GM21619 (cell line): Measurements from ENCODE around the gene AMIGO3.
"Not testable (repeated sequence)": the region's sequence is repeated elsewhere in the genome, so short reads cannot be mapped to it uniquely, and the experiment has no call there.

Source experiments
- ATAC-seq: cut with Tn5 transposase; IDR thresholded peaks from one replicate; pipeline ENCODE4 v1.9.1; 2021; ENCODE audit not compliant: unreplicated experiment

AMIGO3 gene

DNA sequence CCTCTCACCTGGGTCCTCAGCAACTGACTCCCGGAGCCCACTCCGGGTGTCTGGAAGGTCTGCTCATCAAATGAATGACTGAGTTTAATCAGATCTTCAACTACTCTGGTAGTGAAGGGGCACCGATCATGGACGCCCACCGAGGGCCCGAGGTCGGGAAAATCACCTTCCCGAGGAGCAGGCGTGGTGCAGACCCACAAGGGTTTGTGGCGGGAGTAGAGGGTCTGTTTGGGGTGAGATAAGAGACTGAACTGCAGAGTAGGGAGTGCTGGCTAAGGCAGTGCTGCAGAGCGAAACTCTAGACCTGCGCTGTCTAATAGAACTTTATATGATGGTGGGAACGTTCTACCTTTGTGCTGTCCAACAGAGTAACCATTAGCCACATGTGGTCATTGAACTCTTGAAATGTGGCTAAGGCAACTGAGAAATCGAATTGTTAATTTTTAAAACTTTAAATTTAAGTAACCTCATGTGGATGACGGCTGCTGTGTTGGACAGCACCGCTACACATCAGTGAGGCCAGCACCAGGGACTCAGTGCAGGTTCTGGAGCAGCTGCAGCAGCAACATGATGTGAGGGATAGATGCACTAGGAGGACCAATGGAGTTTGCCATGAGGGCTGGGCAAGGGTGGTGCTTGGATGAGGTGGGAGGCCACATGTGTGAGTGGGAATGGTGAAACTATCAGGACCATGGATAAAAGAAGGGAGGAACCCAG, 29.4 kb downstream of the AMIGO3 start:
- not testable (repeated sequence) for ATAC-seq

GRCh38 chr3:49689046-49689907, 30.2 kb downstream of the AMIGO3 start, which contains the start of the genes MST1 and RNF123:
TSS of gene MST1 (minus strand) at chr3:49689474. CDS start at chr3:49688691, 783 bp downstream.
TSS of gene RNF123 (plus strand) at chr3:49689557. CDS start at chr3:49691166, 1,609 bp downstream.
- peak; percentile 56 for ATAC-seq

DNA sequence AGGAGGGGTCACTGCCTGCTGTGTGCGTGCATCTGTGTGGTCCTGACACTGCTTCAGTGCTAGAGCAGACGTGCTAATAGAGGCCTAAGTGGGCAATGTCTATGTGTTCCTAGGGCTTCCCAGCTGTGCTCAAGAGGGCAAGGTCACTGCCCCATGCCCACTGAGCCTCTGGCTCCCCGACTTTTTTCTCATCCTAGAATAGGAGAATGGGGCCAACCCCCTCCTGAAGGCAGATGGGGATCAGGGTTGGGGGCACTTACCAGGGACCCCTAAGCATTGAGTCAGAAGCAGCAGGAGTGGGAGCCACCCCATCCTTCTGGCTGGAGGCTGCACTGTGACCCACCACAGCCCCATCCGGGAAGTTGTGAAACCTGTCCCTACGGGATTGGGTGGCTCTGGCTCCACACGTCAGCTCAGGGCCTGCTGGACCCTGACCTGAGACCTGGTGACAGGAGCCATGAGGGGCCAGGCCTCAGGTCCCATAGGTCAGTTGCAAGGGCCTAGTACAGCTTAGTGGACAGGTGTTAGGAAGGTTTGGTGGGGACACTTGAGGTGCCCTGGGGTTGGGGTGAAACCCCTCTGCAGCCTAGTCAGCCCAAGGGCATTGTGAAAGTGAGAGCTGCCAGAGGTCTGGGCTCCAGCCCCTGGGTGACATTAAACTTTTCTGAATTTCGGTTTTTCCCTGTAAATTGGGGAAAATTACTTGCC, 31.0 kb downstream of the AMIGO3 start:
- peak; percentile 4 for ATAC-seq

DNA sequence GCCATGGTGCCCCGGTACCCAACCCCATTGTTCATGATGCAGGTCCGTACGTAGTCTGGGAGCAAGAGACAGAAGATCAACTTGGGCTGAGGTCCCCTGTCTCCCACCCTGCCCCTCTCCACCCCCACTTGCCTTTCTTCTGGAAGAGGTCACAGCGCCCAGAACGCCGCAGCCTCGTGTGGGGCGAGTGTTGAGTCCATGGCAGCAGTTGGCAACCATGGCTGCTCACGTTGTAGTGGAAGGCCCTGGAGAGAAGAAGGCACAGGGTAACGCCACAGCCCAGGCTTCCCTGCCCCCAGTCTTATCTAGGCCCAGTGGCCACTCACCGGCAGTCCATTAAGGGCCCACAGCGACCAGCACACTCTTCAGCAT, 32.1 kb downstream of the AMIGO3 start:
- not testable (repeated sequence) for ATAC-seq

DNA sequence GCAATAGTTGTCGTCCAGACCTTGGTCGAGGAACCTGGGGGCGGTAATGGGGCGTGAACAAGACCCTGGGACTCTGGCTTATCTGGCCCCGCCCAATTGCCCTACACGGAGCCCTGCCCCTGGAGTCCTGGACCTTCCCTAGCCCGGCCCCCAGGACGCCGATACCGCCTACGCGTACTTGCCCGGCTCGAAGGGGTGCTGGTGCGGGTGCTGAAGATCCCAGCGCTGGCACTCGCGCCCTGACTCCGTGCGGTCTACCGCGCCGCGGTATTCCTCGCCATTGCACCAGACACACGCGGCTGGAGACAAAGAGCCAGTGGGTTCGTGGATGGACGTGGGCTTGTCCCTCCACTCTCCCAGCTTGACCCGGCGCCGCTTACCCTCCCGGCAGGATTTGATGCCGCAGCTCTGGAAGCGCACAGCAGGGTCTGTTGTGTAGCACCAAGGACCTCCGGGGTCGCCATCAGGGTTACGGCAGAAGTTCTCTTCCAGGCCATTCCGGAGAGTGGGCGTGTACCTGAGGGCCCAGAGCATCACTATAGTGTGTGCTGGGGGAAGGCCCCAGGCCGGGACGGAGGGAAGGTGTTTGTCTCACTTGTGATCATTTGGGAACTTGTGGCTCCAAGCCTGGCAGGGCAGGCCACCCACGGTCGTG, 32.6 kb downstream of the AMIGO3 start:
- ATAC-seq: not testable (repeated sequence)

DNA sequence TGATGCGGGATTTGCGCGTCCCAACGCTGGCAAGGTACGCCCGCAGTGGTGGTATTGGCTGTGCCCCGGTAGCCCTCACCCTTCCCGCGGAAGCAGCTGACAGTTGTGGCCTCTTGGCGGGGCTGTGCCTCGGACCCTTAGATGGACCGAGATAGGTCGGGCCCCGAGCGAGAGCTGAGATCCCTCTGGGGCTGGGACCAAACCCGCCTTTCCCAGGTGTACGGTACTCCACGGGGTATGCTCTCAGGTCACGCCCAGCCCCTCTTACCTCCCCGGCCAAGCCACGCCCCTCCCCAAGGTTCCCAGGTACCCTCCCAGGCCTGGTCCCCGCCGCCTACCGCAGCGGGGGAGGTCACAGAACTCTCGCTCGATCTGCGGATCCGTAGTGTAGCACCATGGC, 33.1 kb downstream of the AMIGO3 start:
- not testable (repeated sequence) for ATAC-seq

GRCh38 chr3:49685846-49686245, 33.6 kb downstream of the AMIGO3 start:
- not testable (repeated sequence) for ATAC-seq

- not testable (repeated sequence) for ATAC-seq
Measured at GRCh38 chr3:49685103-49685502, 34.4 kb downstream of the AMIGO3 start.

- ATAC-seq: not testable (repeated sequence)
Measured at GRCh38 chr3:49684453-49684852, 35.0 kb downstream of the AMIGO3 start.

DNA sequence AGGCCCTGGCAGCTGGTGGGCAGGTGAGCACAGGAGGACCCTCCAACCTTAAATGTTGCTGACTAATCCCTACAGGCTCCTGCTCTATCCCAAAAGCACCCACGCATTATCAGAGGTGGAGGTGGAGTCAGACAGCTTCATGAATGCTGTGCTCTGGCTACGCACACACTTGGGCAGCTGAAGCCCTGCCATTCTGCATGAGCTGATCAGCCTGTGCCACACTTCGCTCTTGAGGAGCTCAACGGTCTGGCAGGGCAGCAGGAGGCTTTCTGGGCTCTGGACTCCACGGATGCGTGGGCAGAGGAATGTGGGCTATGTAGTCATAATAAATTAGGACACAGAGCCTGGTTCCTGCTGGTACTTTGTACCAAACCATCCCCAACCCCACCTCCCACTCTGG, 36.3 kb downstream of the AMIGO3 start:
- no peak for ATAC-seq

GRCh38 chr3:49681543-49681942, 37.9 kb downstream of the AMIGO3 start:
- no peak for ATAC-seq

DNA sequence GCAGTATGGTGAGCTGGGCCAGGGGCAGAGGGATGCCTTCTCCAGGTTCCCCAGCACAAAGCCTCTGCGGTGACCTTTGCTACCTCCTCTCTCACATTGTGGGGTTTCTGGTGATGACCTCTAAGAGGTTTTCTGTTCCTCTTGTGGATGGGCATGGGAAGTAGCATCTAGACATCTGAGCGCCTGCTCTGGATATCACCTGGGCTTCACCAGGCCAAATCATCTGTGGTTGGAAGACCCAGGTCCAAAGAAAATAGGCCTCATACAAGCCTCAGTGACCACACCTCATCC, 38.3 kb downstream of the AMIGO3 start:
- no peak for ATAC-seq

GRCh38 chr3:49680493-49681231, 38.8 kb downstream of the AMIGO3 start:
- ATAC-seq: no peak

DNA sequence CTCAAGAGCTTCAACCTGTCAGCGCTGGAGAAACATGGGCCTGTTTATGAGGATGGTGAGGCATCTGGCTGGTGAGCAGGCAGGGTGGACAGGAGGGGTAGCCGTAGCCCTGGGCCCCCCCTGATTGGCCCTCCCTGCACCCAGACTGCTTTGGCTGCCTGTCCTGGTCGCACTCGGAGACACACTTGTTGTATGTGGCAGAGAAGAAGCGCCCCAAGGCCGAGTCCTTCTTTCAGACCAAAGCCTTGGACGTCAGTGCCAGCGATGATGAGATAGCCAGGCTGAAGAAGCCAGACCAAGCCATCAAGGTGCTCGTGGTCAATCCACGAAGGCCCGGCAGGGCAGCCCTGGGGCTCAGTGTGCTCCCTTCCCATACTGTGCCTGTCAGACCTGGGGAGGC, 43.6 kb downstream of the AMIGO3 start:
- no peak for ATAC-seq

- peak; percentile 18 for ATAC-seq
Measured at GRCh38 chr3:49674497-49674983, 44.9 kb downstream of the AMIGO3 start.

- peak; percentile 79 for ATAC-seq
Measured at GRCh38 chr3:49673715-49674496, 45.6 kb downstream of the AMIGO3 start, which contains the start of gene APEH. TSS of gene APEH (plus strand) at chr3:49674351. CDS start at chr3:49674402, 51 bp downstream.

DNA sequence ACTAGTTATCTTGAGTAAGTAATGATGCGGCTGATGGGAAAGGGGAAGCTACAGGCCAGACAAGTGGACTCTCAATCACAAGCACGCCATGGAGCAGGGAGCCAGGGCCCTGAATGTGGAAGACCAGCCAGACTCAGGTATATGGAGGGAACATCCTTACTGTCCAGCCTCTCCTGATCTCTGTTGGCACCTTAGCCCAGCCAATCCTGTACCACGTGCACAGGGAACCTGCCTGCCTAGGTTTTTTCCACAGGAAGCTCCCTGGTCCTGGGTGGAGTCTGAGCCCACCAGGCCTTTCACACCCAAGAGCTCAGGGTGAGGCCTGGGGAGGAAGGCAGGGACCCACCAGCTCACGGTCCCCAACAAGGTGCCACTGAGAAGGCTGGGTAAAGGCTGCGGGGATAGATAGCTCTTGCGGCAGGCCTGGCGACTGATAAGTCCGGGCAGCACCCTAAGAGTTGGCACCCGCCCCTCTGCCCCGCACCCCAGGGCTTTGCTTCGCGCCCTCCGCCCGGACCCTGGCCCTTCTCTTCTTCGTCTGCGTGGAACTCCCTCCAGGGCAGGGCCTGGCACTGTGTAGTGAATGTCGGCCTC, 46.3 kb downstream of the AMIGO3 start:
- no peak for ATAC-seq

- no peak for ATAC-seq
Measured at GRCh38 chr3:49671291-49672288, 47.9 kb downstream of the AMIGO3 start.
